NCI-H1694 (cell line): ENCODE measurements around the gene TGIF2LY.
"Not testable (repeated sequence)": the region's sequence is repeated elsewhere in the genome, so short reads cannot be mapped to it uniquely, and the experiment has no call there.

ENCODE experiments used
- DNase-seq: peaks from one replicate; lab custom pipeline; 2025; lab: John Stamatoyannopoulos, UW

Gene TGIF2LY

DNA sequence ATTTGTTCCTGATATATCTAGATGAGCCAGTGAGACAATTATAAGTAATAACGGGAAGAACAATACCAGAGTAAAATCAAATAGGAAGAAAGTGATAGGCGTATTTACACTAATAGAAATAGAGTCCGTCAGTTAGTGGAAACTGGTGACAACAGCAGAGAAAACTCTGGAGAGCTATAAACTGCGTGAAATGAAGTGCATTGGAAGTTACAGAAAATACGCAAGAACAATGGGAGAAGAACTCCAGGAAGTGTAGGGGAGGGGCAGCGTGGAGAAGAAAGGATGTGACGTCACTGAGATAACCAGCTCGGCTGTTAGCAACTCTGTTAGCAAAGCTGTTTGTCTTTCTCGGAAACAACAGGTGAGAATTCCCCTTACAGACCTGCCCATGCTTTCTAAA is at the start of gene TGIF2LY:
Gene TGIF2LY, plus strand, starts transcription at position 301 of the 400 bp plus-strand sequence. CDS start 178 bp downstream, outside the sequence.
- not testable (repeated sequence) for DNase-seq
